Keratinocyte (primary cell): ENCODE data around the gene REV1.

ENCODE experiments used
- CTCF ChIP-seq, 3 experiments: IDR thresholded peaks in 1 of 3; conservative IDR thresholded peaks in 1 of 3; optimal IDR thresholded peaks in 1 of 3; 2 replicates in 2 of 3; 3 replicates in 1 of 3; pipeline versions ENCODE3 to v1.5.1; 2011; ENCODE audit warnings: low read length in 3 of 3, mild to moderate bottlenecking in 3 of 3, moderate library complexity in 2 of 3, control low read depth in 1 of 3, inconsistent platforms in 1 of 3; ENCODE audit not compliant: insufficient read depth in 2 of 3; ENCODE audit errors: extremely low read depth in 1 of 3
- EZH2 ChIP-seq: IDR thresholded peaks from one replicate; pipeline ENCODE4 v1.6.1; 2012; ENCODE audit warnings: inconsistent platforms, mild to moderate bottlenecking, low read length, moderate library complexity

DNA sequence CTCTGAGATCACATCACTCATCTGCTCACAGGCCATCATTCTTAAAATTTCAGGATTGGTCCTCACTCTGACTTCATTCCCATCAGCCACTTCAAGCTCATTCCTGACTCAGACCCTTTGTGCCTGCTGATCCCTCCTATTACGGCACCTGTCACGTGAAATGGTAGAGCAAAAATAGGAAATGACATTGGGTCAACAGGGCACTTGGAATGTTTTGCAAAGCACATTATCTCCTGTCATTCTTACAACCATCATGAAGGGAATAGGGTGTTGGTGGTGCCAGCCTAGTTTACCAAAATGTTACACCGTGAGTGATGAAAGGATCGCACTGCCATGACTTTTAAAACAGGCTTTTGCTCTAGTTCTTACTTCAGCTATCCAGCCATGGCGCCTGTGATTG, 91.5 kb downstream of the REV1 start:
- TF ChIP-seq CTCF (optimal IDR thresholded peaks at IDR 0.05 in 1 of 3, IDR thresholded peaks at IDR 0.05 in 1 of 3, conservative IDR thresholded peaks at IDR 0.05 in 1 of 3; ENCODE audit: extremely low read depth in 1 of 3, insufficient read depth in 2 of 3, low read length in 3 of 3) (no peak), EZH2 (no peak)
